ENCODE measurements around the gene PLCH1. TPM values are rescaled to one million over a fixed set of nuclear protein-coding genes. Genes with fewer than 3 reads are reported as not detected.

PLCH1 gene
- total and polyA plus RNA-seq, 9 of the 15 experiments (the other 6 are each of a cell fraction or from before 2014, with no cell fraction given), result 0.17 to 0.62 (median 0.40) TPM

DNA sequence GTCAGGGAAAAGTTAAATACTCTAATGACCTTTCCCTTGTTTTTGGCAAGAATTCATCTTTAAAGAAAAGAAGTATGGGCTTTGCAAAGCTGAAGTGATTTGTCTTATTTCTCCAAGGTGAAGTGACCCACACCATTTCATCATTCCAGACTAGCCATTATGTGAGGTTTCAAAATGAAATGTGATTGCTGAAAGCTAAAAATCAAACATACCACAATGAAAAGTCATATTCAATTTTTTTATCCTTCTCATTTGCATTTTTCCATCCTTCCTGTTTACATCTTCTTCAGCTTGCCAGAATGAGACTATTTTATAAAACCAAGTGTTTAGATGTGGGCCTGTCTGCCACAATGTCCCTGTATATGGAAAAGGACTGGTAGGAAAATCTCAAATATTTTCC, 309.1 kb downstream of the PLCH1 start:
- ChIA-PET CTCF (ENCODE audit: low intra/inter-chr PET ratio) (no interaction called here), POLR2A (no interaction called here)
- no peaks in the 10 kb centered on the region; a peak in 1 of 5 replicates for H3K27me3 ChIP-seq (ENCODE audit: control insufficient read depth in 2 of 2, insufficient read depth in 2 of 2, low read length in 2 of 2)
- H3K4me2 ChIP-seq (ENCODE audit: insufficient read depth, low read length), result no peak overlapping the region
- no peak overlapping the region for H3K4me3 ChIP-seq
- no peaks in the 10 kb centered on the region for H4K20me1 ChIP-seq (replicated peaks; ENCODE audit: control insufficient read depth, insufficient read depth, low read length)
- no peaks in the 10 kb centered on the region for H3K9me3 ChIP-seq (replicated peaks; ENCODE audit: control insufficient read depth, insufficient read depth, low read depth, low read length)
- ATAC-seq (no peak), FAIRE-seq (no peak), DNase-seq (ENCODE audit: extremely low read depth in 1 of 4, low spot score in 3 of 4) (no peak)
- no peak overlapping the region for H3K9ac ChIP-seq (ENCODE audit: insufficient read depth in 1 of 2, low read depth in 2 of 2, low read length in 2 of 2)
- no peaks in the 10 kb centered on the region for H3K79me2 ChIP-seq (ENCODE audit: control insufficient read depth, insufficient read depth, low read length)
- no peaks in the 10 kb centered on the region for H3K36me3 ChIP-seq (ENCODE audit: control insufficient read depth, insufficient read depth, low read length)
- H3K27ac ChIP-seq (ENCODE audit: extremely low read depth, low read depth, low read length), result no peak overlapping the region
- no peaks in the 10 kb centered on the region for H3K9me1 ChIP-seq (ENCODE audit: control insufficient read depth, insufficient read depth, low read length)
- BruUV-seq (replicated peaks), result no TSS peak
- H3K4me1 ChIP-seq (replicated peaks in 1 of 2; ENCODE audit: control insufficient read depth in 2 of 2, insufficient read depth in 2 of 2, low read length in 2 of 2), result no peaks in the 10 kb centered on the region
- H2AFZ ChIP-seq (ENCODE audit: low read depth, low read length), result no peak overlapping the region
- in situ Hi-C loops (cut with MboI), result no loop called here
- intact Hi-C loops (cut with micrococcal nuclease), result no loop called here
- no peak for TF ChIP-seq HLTF (IDR thresholded peaks at IDR 0.05)
- TF ChIP-seq HDAC8 (tag; IDR thresholded peaks at IDR 0.05), result no peak
- TF ChIP-seq, protein P1, sequence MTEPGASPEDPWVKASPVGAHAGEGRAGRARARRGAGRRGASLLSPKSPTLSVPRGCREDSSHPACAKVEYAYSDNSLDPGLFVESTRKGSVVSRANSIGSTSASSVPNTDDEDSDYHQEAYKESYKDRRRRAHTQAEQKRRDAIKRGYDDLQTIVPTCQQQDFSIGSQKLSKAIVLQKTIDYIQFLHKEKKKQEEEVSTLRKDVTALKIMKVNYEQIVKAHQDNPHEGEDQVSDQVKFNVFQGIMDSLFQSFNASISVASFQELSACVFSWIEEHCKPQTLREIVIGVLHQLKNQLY (CRISPR knock-in tag; conservative IDR thresholded peaks at IDR 0.05), result no peak
- TF ChIP-seq, protein P2, sequence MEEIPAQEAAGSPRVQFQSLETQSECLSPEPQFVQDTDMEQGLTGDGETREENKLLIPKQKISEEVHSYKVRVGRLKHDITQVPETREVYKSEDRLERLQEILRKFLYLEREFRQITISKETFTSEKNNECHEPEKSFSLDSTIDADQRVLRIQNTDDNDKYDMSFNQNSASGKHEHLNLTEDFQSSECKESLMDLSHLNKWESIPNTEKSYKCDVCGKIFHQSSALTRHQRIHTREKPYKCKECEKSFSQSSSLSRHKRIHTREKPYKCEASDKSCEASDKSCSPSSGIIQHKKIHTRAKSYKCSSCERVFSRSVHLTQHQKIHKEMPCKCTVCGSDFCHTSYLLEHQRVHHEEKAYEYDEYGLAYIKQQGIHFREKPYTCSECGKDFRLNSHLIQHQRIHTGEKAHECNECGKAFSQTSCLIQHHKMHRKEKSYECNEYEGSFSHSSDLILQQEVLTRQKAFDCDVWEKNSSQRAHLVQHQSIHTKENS (CRISPR knock-in tag; IDR thresholded peaks at IDR 0.05), result no peak
- TF ChIP-seq SMARCE1 (IDR thresholded peaks at IDR 0.05), result no peak
- TF ChIP-seq ZNF780A (CRISPR knock-in tag; IDR thresholded peaks at IDR 0.05), result no peak
- TF ChIP-seq ZFP1 (CRISPR knock-in tag; IDR thresholded peaks at IDR 0.05), result no peak
- TF ChIP-seq, protein P3, sequence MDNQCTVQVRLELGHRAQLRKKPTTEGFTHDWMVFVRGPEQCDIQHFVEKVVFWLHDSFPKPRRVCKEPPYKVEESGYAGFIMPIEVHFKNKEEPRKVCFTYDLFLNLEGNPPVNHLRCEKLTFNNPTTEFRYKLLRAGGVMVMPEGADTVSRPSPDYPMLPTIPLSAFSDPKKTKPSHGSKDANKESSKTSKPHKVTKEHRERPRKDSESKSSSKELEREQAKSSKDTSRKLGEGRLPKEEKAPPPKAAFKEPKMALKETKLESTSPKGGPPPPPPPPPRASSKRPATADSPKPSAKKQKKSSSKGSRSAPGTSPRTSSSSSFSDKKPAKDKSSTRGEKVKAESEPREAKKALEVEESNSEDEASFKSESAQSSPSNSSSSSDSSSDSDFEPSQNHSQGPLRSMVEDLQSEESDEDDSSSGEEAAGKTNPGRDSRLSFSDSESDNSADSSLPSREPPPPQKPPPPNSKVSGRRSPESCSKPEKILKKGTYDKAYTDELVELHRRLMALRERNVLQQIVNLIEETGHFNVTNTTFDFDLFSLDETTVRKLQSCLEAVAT (IDR thresholded peaks at IDR 0.05), result no peak
- no peak for TF ChIP-seq TCF3 (CRISPR knock-in tag; IDR thresholded peaks at IDR 0.05)
- TF ChIP-seq ZNF212 (CRISPR knock-in tag; IDR thresholded peaks at IDR 0.05), result no peak
- TF ChIP-seq CHCHD3 (CRISPR knock-in tag; IDR thresholded peaks at IDR 0.05), result no peak
- no peak for TF ChIP-seq COPS2 (conservative IDR thresholded peaks at IDR 0.05)
- TF ChIP-seq, protein P4, sequence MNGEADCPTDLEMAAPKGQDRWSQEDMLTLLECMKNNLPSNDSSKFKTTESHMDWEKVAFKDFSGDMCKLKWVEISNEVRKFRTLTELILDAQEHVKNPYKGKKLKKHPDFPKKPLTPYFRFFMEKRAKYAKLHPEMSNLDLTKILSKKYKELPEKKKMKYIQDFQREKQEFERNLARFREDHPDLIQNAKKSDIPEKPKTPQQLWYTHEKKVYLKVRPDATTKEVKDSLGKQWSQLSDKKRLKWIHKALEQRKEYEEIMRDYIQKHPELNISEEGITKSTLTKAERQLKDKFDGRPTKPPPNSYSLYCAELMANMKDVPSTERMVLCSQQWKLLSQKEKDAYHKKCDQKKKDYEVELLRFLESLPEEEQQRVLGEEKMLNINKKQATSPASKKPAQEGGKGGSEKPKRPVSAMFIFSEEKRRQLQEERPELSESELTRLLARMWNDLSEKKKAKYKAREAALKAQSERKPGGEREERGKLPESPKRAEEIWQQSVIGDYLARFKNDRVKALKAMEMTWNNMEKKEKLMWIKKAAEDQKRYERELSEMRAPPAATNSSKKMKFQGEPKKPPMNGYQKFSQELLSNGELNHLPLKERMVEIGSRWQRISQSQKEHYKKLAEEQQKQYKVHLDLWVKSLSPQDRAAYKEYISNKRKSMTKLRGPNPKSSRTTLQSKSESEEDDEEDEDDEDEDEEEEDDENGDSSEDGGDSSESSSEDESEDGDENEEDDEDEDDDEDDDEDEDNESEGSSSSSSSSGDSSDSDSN (IDR thresholded peaks at IDR 0.05; ENCODE audit: borderline replicate concordance in 1 of 2, low read depth in 2 of 2, low read length in 2 of 2), result no peak
- TF ChIP-seq, protein P5, sequence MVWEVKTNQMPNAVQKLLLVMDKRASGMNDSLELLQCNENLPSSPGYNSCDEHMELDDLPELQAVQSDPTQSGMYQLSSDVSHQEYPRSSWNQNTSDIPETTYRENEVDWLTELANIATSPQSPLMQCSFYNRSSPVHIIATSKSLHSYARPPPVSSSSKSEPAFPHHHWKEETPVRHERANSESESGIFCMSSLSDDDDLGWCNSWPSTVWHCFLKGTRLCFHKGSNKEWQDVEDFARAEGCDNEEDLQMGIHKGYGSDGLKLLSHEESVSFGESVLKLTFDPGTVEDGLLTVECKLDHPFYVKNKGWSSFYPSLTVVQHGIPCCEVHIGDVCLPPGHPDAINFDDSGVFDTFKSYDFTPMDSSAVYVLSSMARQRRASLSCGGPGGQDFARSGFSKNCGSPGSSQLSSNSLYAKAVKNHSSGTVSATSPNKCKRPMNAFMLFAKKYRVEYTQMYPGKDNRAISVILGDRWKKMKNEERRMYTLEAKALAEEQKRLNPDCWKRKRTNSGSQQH (CRISPR knock-in tag; IDR thresholded peaks at IDR 0.05), result no peak
- TF ChIP-seq, protein P6, sequence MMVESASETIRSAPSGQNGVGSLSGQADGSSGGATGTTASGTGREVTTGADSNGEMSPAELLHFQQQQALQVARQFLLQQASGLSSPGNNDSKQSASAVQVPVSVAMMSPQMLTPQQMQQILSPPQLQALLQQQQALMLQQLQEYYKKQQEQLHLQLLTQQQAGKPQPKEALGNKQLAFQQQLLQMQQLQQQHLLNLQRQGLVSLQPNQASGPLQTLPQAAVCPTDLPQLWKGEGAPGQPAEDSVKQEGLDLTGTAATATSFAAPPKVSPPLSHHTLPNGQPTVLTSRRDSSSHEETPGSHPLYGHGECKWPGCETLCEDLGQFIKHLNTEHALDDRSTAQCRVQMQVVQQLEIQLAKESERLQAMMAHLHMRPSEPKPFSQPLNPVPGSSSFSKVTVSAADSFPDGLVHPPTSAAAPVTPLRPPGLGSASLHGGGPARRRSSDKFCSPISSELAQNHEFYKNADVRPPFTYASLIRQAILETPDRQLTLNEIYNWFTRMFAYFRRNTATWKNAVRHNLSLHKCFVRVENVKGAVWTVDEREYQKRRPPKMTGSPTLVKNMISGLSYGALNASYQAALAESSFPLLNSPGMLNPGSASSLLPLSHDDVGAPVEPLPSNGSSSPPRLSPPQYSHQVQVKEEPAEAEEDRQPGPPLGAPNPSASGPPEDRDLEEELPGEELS (CRISPR knock-in tag; IDR thresholded peaks at IDR 0.05; ENCODE audit: borderline replicate concordance), result no peak

Measured in K562 (cell line).